Measurements from ENCODE around the gene SLC29A2. TPM values are rescaled to one million over a fixed set of nuclear protein-coding genes. Genes with fewer than 3 reads are reported as not detected.

Gene SLC29A2
- total RNA-seq, 1 donor from 2014 or later, result 2.3 TPM

DNA sequence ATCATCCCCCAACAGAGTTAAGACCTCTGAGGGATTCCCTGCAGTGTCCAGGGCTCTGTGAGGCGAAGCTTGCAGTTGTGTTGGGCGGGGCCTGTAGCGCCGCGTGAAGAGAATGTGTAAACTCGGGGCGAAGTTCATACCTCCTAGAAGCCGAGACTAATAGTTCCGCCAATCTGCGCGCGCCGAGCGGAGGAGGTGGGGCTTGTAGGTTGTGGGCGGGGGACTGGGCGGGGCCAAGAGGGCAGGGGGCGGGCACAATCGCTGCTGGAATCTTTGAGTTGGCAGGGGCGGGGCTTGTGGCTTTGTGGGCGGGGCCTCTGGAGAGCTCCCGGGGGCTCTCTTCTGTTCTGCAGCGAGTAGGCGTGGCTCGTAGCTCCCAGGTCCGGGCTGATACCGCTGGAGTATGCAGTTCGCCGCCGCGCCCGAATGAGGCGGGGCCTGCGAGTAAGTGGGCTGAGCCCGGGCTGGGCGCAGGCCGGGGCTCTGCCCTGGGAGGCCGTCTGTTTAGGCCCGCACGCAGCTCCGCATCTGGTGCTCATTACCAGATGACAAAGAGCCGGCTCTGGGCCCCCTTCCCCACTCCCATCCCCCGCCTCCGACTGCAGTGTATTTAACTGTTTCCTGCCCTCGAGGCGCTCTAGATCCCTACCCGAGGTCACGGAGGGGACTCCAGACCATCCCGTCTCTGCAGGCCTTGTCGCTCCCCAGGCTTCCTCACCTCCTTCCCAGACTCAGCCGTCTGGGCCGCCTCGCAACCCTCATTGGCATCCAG is 58.8 kb downstream of the SLC29A2 start:
- ATAC-seq (peak; percentile 90), DNase-seq (ENCODE audit: low spot score) (peak; percentile 100)
- intact Hi-C loops (cut with DNase I), result no loop called here

Other genes with a start within 250 kb of the SLC29A2 start
- 24.6 TPM for gene KLC2, start 114.1 kb downstream of the SLC29A2 start, total RNA-seq
- 112 TPM for gene RAB1B, start 103.1 kb downstream of the SLC29A2 start, total RNA-seq
- gene CNIH2, start 93.6 kb downstream of the SLC29A2 start, total RNA-seq, result 1.3 TPM
- gene YIF1A, start 82.6 kb downstream of the SLC29A2 start, total RNA-seq, result 61.1 TPM
- gene TMEM151A, start 79.9 kb downstream of the SLC29A2 start, total RNA-seq, result 0.31 TPM
- 35.1 TPM for gene CD248, start 54.7 kb downstream of the SLC29A2 start, total RNA-seq
- gene RIN1, start 35.3 kb downstream of the SLC29A2 start, total RNA-seq, result 5.0 TPM
- 18.7 TPM for gene BRMS1, start 26.7 kb downstream of the SLC29A2 start, total RNA-seq
- gene B4GAT1, start 24.1 kb downstream of the SLC29A2 start, total RNA-seq, result 49.3 TPM
- not detected for gene NPAS4, start 49.3 kb upstream of the SLC29A2 start, total RNA-seq
- 25.1 TPM for gene MRPL11, start 67.1 kb upstream of the SLC29A2 start, total RNA-seq
- gene PELI3, start 95.1 kb upstream of the SLC29A2 start, total RNA-seq, result 14.8 TPM
- gene DPP3, start 108.7 kb upstream of the SLC29A2 start, total RNA-seq, result 12.4 TPM
- 47.6 TPM for gene BBS1, start 138.9 kb upstream of the SLC29A2 start, total RNA-seq
- gene ZDHHC24, start 174.3 kb upstream of the SLC29A2 start, total RNA-seq, result 10.4 TPM
- gene ACTN3, start 175.1 kb upstream of the SLC29A2 start, total RNA-seq, result 0.71 TPM
- 122 TPM for gene CTSF, start 196.8 kb upstream of the SLC29A2 start, total RNA-seq
- 0.22 TPM for gene CCDC87, start 221.3 kb upstream of the SLC29A2 start, total RNA-seq
- gene CCS, start 221.4 kb upstream of the SLC29A2 start, total RNA-seq, result 48.8 TPM
- gene RBM14, start 244.9 kb upstream of the SLC29A2 start, total RNA-seq, result 61.1 TPM

Data from sciatic nerve (tissue), 2 donors.